NCI-H526 (cell line): ENCODE measurements around the gene RIC1.
"Not testable (repeated sequence)": the region's sequence is repeated elsewhere in the genome, so short reads cannot be mapped to it uniquely, and the experiment has no call there.

Experiments
- DNase-seq, 2 experiments: peaks; one replicate each; lab custom pipeline; 2025; lab: John Stamatoyannopoulos, UW

RIC1 gene

GRCh38 chr9:5621327-5621726 is 7.6 kb upstream of the RIC1 start:
- no peak for DNase-seq

DNA sequence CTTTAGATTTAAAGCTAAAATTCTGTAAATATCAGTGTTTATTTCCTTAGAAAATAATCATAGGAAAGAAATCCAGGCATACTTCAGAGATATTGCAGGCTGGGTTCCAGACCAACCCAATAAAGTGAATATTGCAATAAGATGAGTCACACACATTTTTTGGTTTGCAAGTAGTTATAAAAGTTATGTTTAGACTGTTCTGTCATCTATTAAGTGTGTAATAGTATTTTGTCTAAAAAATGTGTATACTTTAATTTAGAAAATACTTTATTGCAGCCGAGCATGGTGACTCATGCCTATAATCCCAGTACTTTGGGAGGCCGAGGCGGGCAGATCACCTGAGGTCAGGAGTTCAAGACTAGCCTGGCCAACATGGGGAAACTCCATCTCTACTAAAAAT is 6.9 kb upstream of the RIC1 start:
- DNase-seq, result no peak

- DNase-seq, result no peak
Observed at GRCh38 chr9:5624655-5625054, 4.3 kb upstream of the RIC1 start.

DNA sequence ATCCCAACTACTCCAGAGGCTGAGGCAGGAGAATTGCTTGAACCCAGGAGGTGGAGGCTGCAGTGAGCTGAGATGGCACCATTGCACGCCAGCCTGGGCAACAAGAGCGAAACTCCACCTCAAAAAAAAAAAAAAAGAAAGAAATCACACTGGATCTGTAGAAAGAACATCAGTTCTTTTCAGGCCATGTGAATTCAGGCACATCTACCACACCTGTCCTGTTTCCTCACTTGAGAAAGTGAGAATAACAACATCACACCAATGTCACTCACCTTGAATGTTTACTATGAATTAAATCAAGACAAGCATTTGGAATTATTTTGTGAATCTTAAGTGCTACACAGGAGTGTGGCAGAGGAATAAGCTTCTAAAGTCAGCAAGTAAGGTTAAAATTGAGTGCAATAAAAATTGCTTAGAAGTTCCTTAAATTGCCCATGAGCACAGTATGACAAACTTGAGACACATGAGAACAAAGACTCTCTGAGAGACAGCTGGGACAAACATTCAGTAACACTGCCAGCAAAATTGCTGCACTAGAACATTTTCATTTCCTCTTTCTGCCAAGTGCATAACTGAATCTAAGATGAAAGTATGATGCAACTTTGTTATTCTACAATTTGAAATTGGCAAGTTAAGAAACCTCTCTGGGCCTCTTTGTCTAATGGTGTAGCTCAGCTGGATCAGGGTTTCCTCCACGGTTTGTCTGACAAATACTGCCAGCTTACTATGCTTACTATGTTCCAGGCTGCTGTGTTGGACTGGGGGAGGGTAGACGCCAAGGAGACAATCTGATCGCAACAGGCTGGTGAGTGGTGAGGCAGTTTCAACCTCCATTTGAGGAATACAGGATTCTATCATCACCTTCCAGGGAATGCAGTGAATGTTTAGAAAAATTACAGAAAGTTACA is 1.9 kb upstream of the RIC1 start:
- DNase-seq, result peak in 1 of 2 experiments; percentile 9

DNA sequence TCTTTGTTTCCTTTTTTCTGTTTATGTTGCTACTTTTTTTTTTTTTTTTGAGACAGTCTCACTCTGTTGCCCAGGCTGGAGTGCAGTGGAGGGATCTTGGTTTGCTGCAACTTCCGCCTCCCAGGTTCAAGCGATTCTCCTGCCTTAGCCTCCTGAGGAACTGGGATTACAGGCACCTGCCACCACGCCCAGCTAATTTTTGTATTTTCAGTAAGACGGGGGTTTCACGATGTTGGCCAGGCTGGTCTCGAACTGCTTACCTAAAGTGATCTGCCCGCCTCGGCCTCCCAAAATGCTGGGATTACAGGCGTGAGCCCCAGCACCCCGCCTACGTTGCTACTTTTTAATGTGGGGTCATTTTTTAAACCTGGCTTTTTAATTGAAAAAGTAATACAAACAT is 1.2 kb upstream of the RIC1 start:
- DNase-seq, result not testable (repeated sequence)

GRCh38 chr9:5628183-5628529 is 751 bp upstream of the RIC1 start:
- DNase-seq, result no peak

DNA sequence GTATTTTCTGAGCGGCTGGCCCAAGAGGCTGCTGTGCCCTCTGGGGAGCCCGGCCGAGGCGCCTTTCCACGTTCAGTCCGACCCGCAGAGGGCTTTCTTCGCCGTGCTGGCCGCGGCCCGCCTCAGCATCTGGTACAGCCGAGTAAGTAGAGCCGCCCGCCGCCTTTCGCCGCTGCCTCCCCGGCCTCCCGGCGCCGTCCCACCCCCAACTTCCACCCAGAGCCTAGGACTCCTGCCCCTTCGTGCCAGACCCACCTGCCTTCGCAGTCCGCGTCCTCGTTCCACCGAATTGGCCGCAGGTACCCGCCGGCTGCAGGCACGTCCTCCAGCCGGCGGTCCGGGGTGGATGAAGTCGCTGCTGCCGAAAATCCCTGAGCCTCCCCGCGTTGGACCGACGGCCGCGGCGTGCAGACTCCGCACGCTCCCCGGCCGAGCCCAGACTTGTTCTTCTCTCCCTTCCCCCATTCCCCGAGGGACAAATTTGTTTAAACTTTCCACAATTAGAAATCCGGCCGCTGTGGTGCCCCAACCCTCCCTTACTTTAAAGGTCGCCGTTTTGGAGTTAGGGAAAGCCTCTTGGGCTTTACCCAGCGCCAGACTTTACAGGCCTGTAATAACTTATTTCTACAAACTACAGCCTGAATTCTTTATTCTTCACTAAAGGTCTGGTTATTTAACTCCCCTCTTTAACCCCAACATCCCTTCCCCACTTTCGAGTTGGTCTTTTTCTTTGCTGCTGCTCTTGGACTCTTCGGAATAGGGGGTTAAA is 589 bp downstream of the RIC1 start:
- peak; percentile 59 to 82 for DNase-seq

- DNase-seq, result peak in 1 of 2 experiments; percentile 20
Observed at GRCh38 chr9:5630081-5630507, 1.2 kb downstream of the RIC1 start.

DNA sequence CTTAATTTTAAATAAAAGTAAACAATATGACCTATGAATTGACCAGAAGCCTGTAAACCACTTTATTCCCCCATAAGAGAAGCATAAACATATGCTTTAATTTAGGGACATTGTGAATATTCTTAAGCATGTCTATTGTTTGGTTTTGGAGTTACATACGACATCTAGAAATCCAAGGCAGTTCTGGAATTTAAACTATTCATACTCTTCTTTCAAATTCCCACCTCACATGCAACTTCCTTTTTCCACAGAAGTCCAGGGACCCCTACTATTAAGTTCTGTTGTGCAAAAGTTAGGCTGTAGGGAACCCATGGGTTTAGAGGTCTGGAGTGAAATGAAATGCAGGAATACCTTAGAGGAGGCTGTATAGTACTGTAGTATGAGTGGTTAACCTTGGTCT is 2.1 kb downstream of the RIC1 start:
- no peak for DNase-seq

DNA sequence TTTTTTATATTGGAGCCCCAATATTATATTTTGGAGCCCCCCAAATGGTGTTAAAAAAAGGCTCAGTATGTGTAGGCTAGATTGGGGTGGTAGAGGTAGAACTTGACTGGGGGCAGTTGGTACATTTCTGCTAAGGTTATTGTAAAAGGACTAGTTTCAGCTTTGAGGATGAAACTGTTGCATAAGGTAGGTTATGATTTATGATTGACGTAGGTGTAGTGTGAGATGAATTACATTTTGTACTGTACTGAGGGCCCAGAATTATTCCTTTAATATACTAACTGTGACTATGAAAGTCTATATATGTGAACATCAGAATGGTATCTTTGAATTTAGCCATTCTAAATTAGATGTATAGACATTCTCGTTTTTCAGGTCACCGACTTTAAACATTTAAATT is 3.6 kb downstream of the RIC1 start:
- DNase-seq, result no peak

GRCh38 chr9:5633243-5633642 is 4.3 kb downstream of the RIC1 start:
- DNase-seq, result no peak

DNA sequence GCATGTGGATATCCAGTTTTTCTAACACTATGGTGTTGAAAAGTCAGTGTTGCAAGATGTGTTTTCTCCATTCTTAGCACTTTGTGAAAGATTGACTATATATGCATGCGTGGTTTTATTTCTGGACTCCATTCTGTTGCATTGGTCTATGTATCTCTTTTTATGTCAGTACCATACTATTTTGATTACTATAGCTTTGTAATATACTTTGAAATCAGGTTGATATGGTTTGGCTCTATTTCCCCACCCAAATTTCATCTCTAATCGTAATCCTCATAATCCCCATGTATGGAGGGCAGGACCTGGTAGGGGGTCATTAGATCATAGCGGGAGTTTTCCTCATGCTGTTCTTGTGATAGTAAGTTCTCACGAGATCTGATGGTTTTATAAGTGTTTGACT is 6.5 kb downstream of the RIC1 start:
- no peak for DNase-seq

GRCh38 chr9:5639816-5640215 is 10.9 kb downstream of the RIC1 start:
- no peak for DNase-seq

DNA sequence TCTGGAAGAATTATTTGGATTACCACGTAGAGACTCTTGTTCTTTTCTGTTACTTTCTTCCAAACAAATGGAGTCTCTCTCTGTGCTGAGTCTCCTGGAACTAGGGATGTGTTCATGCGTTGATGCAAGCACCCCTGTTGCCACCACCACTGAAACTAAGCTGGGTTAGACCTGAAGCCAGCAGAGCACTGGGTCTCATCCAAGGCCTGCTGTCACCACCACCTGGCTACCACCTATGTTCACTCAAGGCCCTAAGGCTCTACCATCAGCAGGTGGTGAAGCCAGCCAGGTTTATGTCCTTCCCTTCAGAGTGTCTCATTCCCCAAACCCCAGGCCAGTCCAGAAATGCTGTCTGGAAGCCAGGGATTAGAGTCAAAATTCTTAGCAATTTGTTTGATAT is 13.3 kb downstream of the RIC1 start:
- DNase-seq, result no peak

GRCh38 chr9:5643005-5643624 is 14.2 kb downstream of the RIC1 start:
- no peak for DNase-seq

GRCh38 chr9:5644501-5644900 is 15.6 kb downstream of the RIC1 start:
- no peak for DNase-seq

GRCh38 chr9:5646116-5646515 is 17.2 kb downstream of the RIC1 start:
- no peak for DNase-seq

DNA sequence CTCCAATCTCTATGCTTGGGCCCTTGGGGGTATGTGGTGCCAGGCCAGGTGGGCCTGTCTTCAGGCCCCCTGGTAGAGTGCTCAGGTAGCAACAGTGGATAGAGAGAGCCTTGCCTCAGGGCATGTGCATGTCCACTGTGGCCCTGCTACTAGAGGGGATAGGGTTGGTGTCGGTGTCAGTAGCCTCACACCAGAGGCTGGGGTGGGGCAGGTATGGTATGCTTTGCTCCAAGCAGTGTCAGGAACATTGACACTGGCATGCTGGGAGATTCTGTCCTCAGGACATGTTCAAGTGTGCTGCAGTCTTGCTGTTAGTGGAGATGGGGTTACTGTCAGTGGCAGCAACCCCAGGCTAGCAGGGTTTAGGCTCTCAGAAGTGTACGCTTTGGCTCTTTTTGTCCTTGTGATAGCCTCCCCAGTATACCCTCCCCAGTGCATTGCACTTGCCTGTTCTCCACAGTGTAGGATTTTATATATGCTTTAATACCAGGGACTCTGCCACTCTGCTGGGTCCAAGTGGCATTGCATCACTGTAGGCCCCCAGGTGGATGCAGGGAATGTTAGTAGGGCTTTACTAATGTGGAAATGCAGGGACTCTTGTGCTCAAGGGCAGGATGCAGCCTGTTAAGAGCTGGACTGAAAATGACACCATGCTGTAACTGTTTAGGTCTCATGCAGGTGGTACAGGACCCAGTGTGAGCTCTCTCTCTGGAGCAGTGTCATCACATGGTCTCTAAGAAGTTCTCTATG is 21.6 kb downstream of the RIC1 start:
- no peak for DNase-seq

GRCh38 chr9:5651246-5651645 is 22.3 kb downstream of the RIC1 start:
- no peak for DNase-seq

DNA sequence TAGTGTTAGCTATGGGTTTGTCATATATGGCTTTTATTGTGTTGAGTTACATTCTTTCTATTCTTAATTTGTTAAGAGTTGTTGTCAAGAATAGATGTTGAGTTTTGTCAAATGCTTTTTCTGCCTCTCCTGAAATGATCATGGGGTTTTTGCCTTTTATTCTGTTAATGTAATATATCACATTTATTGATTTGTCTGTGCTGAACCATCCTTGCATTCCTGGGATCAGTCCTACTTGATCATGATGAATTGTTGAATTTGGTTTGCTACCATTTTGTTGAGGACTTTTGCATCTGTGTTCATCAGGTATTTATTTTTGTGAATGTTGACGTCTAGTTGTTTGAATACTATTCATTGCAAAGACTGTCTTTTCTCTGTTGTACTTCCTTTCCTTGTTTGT is 23.9 kb downstream of the RIC1 start:
- DNase-seq, result no peak

- DNase-seq, result not testable (repeated sequence)
Observed at GRCh38 chr9:5662804-5663203, 33.9 kb downstream of the RIC1 start.

DNA sequence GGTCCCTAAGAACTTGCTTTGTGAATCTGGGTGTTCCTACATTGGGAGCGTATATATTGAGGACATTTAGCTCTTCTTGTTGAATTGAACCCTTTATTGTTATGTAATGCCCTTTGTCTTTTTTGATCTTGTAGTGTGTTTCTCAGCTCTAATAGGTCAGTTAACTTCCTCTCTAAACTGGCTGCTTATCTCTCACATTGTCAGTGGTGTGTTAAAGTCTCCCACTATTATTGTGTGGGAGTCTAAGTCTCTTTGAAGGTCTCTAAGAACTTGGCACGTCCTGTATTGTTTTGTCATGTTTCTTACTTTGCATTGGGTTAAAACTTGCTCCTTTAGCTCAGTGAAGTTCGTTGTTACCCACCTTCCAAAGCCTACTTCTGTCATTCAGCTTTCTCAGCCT is 36.2 kb downstream of the RIC1 start:
- DNase-seq, result no peak
